H1 (cell line): ENCODE measurements around the gene TAF6. TPM values are rescaled to one million over a fixed set of nuclear protein-coding genes. Genes with fewer than 3 reads are reported as not detected.

Source experiments
- CHD2 ChIP-seq: IDR thresholded peaks from 2 replicates; pipeline ENCODE4 v1.6.1; 2012; ENCODE audit warnings: low read length, improper control_type of control experiment
- KDM1A ChIP-seq: fragments of 200-600, 300-600 bp; sonication (generic); IDR thresholded peaks from 2 replicates; pipeline ENCODE4 v1.7.1; 2016; ENCODE audit warnings: mild to moderate bottlenecking, low read length, borderline replicate concordance
- KDM5A ChIP-seq: fragments of 200-600 bp; IDR thresholded peaks from 2 replicates; pipeline ENCODE4 v1.7.1; 2012; ENCODE audit warnings: mild to moderate bottlenecking, low read length, inconsistent platforms, mixed read lengths
- RAD21 ChIP-seq, 2 experiments: IDR thresholded peaks in 1 of 2; conservative IDR thresholded peaks in 1 of 2; 2 replicates each; pipeline ENCODE4 v1.6.1; 2011; ENCODE audit warnings: low read depth in 2 of 2, low read length in 2 of 2, improper control_type of control experiment in 1 of 2, inconsistent platforms in 1 of 2, mild to moderate bottlenecking in 1 of 2, moderate library complexity in 1 of 2
- RBBP5 ChIP-seq: IDR thresholded peaks from 2 replicates; pipeline ENCODE4 v1.7.1; 2012; ENCODE audit warnings: low read depth, mild to moderate bottlenecking, inconsistent platforms, low read length, moderate library complexity, borderline replicate concordance
- SAP30 ChIP-seq: fragments of 300-600 bp; sonication (generic); IDR thresholded peaks from 2 replicates; pipeline ENCODE4 v1.7.1; 2012; ENCODE audit warnings: low read length, moderate library complexity, mild to moderate bottlenecking, inconsistent platforms; ENCODE audit not compliant: insufficient read depth, insufficient replicate concordance
- SP4 ChIP-seq: IDR thresholded peaks from 2 replicates; pipeline ENCODE4 v1.6.1; 2012; ENCODE audit warnings: low read length, inconsistent platforms
- polyA plus RNA-seq, 7 experiments: library from polyadenylated mRNA; depleted of rRNA in 3 of 7; stranded (reverse) in 5 of 7; unstranded in 2 of 7; fragments of >200 nt in 5 of 7; fragments of 200-250 nt in 2 of 7; gene quantifications; 1 replicate in 5 of 7; 2 replicates in 1 of 7; 4 replicates in 1 of 7; pipeline versions ENCODE4 v1.2.1 to v1.2.3, GENCODE V29; 2011 to 2013; ENCODE audit warnings: missing spikeins in 2 of 7, mixed read lengths in 2 of 7
- total RNA-seq: library from RNA; stranded (reverse); fragmentation: NEBNext Ultra II Directional; extraction: Animal tissue kit (Norgen Biotek cat#: 25700); gene quantifications from 2 replicates; pipeline ENCODE4 v1.2.1, GENCODE V29; 2021
- TF ChIP-seq, protein P1 (sequence below): IDR thresholded peaks from 2 replicates; pipeline ENCODE4 v1.6.1; 2011; ENCODE audit warnings: low read length, improper control_type of control experiment

Gene TAF6
- total and polyA plus RNA-seq, 2 of the 8 experiments (the other 6 are each of a cell fraction or from before 2014, with no cell fraction given), result 66.7 to 101 TPM

DNA sequence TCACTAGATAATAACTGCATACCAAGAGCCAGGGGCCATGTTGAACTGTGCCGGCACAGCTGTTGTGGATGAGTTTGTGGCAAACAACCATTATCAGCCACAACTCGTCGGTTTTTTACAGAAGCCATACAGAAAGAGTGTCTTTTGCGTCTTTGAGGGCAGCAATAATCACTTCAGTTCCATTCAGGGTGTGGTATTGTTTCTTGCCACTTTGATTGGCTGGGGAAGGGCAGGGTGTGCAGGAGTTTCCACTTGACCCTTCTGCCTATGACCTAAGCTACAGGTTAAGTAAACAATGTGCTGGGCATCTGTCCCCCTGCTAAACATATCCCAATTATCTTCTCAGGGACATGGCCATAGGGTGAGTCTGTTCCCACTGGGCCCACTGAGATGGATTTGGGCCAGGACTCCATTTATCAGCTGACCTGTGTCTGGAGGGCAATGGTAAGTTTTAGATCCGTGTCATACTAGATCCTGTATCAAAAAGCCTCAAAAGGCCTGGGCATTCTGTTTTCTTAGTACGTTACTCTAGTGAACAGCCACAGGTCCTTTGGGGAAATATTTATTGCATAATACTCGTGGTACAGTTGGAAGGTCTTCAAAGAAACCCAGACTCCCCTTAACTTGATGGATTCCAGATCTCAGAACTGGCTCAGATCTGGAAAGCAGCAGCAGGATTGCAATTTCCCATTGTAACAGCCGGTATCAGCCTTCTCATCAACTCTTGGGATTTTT, 53.5 kb downstream of the TAF6 start (continued):
- no peak for TF ChIP-seq KDM5A
- no peak for TF ChIP-seq KDM1A
- TF ChIP-seq, protein P1, sequence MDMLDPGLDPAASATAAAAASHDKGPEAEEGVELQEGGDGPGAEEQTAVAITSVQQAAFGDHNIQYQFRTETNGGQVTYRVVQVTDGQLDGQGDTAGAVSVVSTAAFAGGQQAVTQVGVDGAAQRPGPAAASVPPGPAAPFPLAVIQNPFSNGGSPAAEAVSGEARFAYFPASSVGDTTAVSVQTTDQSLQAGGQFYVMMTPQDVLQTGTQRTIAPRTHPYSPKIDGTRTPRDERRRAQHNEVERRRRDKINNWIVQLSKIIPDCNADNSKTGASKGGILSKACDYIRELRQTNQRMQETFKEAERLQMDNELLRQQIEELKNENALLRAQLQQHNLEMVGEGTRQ, result no peak
- no peak for TF ChIP-seq SP4
- no peak for TF ChIP-seq SAP30
- no peak for TF ChIP-seq CHD2
- TF ChIP-seq RBBP5, result no peak
- no peak for TF ChIP-seq RAD21 (IDR thresholded peaks at IDR 0.05 in 1 of 2, conservative IDR thresholded peaks at IDR 0.05 in 1 of 2; ENCODE audit: low read depth in 2 of 2, low read length in 2 of 2)
